ACC112 (cell line): ENCODE measurements around the gene PRR19.

Experiments
- H2AFZ ChIP-seq: fragments of 200-600 bp; sonication (generic); one replicate; pipeline ENCODE4 v1.6.0; 2017; ENCODE audit warnings: antibody characterized with exemption, low read length; ENCODE audit not compliant: unreplicated experiment
- H3K27ac ChIP-seq: fragments of 200-600 bp; sonication (generic); 2 replicates; pipeline ENCODE4 v1.5.1; 2014; ENCODE audit warnings: low read depth, mild to moderate bottlenecking, antibody characterized with exemption, low read length, moderate library complexity
- H3K27me3 ChIP-seq: fragments of 200-600 bp; sonication (generic); 2 replicates; pipeline ENCODE4 v1.6.1; 2014; ENCODE audit warnings: mild to moderate bottlenecking, antibody characterized with exemption, low read length, moderate library complexity, mixed read lengths; ENCODE audit not compliant: insufficient read depth
- H3K36me3 ChIP-seq: fragments of 200-600 bp; sonication (generic); 2 replicates; pipeline ENCODE4 v1.6.1; 2016; ENCODE audit warnings: mild to moderate bottlenecking, antibody characterized with exemption, low read length, moderate library complexity, mixed read lengths; ENCODE audit not compliant: insufficient read depth
- H3K4me1 ChIP-seq: fragments of 200-600 bp; sonication (generic); one replicate; pipeline ENCODE4 v1.6.1; 2016; ENCODE audit warnings: low read length, mixed read lengths; ENCODE audit not compliant: insufficient read depth, unreplicated experiment, control insufficient read depth
- H3K4me3 ChIP-seq: fragments of 200-600 bp; sonication (generic); 2 replicates; pipeline ENCODE4 v1.5.1; 2014; ENCODE audit warnings: mild to moderate bottlenecking, low read depth, low read length
- H3K79me2 ChIP-seq: fragments of 200-600 bp; sonication (generic); one replicate; pipeline ENCODE4 v1.6.0; 2016; ENCODE audit warnings: low read length; ENCODE audit not compliant: control insufficient read depth, unreplicated experiment, insufficient read depth

PRR19 gene

DNA sequence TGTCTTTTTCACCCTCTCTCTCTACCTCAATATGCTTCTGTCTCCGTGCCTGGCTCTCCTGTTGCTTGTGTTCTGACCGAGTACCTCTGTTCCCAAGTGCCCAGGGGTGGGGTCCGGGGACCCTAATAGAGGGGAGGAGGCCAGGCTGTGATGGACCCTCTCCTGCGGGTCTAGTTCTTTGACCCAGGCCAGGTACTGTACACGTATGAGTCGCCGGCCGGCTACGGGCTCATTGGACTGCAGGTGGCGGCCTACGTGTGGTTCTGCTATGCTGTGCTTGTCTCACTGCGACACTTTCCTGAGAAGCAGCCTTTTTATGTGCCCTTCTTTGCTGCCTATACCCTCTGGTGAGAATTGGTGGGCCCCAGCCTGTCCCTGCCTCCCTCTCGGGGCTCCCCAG is 15.6 kb downstream of the PRR19 start:
- no peaks in the 10 kb centered on the region for H3K36me3 ChIP-seq
- H3K27me3 ChIP-seq, result peaks cover 17% of the 10 kb centered on the region
- no peak overlapping the region for H3K4me3 ChIP-seq
- no peaks in the 10 kb centered on the region for H3K79me2 ChIP-seq
- no peak overlapping the region for H2AFZ ChIP-seq
- H3K27ac ChIP-seq, result no peak overlapping the region
- H3K4me1 ChIP-seq, result peaks cover 4% of the 10 kb centered on the region

GRCh38 chr19:42322305-42322704 is 20.4 kb downstream of the PRR19 start:
- no peak overlapping the region for H3K4me3 ChIP-seq
- H3K79me2 ChIP-seq, result peaks cover 4% of the 10 kb centered on the region
- H3K27ac ChIP-seq, result no peak overlapping the region
- peaks cover 22% of the 10 kb centered on the region for H3K27me3 ChIP-seq
- peaks cover under 1% of the 10 kb centered on the region for H3K4me1 ChIP-seq
- H3K36me3 ChIP-seq, result no peaks in the 10 kb centered on the region
- no peak overlapping the region for H2AFZ ChIP-seq

- no peak overlapping the region for H3K27ac ChIP-seq
- H2AFZ ChIP-seq, result no peak overlapping the region
- no peak overlapping the region for H3K4me3 ChIP-seq
- H3K27me3 ChIP-seq, result peaks cover 22% of the 10 kb centered on the region
- H3K4me1 ChIP-seq, result no peaks in the 10 kb centered on the region
- H3K36me3 ChIP-seq, result no peaks in the 10 kb centered on the region
- H3K79me2 ChIP-seq, result peaks cover 4% of the 10 kb centered on the region
Measured at GRCh38 chr19:42323473-42323851, 21.5 kb downstream of the PRR19 start.

- Histone ChIP-seq H3K36me3 (no peaks in the 10 kb centered on the region), H3K79me2 (peaks cover 4% of the 10 kb centered on the region), H3K4me3 (no peak overlapping the region), H3K27ac (no peak overlapping the region), H2AFZ (no peak overlapping the region), H3K4me1 (no peaks in the 10 kb centered on the region), H3K27me3 (peaks cover 22% of the 10 kb centered on the region)
Measured at GRCh38 chr19:42323852-42324654, 22.1 kb downstream of the PRR19 start.

DNA sequence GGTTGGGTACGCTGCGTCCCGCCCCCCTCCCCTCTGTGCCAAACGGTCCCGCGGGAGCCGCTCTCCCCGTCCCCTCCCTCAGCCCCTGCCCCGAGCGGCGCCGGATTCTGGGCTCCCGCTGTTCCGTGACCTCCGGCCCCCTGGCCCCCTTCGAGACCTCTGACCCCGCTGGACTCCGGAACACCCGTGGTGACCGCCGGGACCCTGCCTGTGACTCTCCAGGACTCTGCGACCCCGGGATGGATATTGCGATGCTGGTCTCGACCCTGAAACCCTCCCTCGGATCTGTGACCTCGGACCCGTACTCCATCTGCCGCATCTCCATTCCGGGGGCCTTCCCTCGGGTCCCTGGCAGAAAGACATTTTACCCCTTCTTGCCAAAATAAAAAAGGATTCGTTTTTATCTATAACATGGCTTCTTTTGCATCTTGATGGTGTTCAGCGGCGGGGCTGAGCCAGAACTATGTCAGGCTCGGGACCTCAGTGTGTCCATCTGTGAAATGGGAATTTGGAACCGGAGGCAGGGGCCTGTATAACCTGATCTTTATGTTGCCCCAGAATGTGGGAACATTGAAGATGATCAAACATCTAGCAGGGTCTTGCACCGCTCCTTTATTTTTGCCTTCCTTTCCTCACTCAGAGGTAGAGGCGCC is 22.8 kb downstream of the PRR19 start:
- peaks cover 4% of the 10 kb centered on the region for H3K79me2 ChIP-seq
- H2AFZ ChIP-seq, result peak overlapping the region; percentile 34
- H3K4me1 ChIP-seq, result no peaks in the 10 kb centered on the region
- H3K4me3 ChIP-seq, result peak overlapping the region; percentile 36
- H3K36me3 ChIP-seq, result no peaks in the 10 kb centered on the region
- H3K27me3 ChIP-seq, result peaks cover 22% of the 10 kb centered on the region
- no peak overlapping the region for H3K27ac ChIP-seq

- H3K27me3 ChIP-seq, result peaks cover 22% of the 10 kb centered on the region
- H3K4me1 ChIP-seq, result no peaks in the 10 kb centered on the region
- peak within 1 kb of the TSS; percentile 77 for H3K4me3 ChIP-seq
- H3K27ac ChIP-seq, result no peak within 1 kb of the TSS
- H3K36me3 ChIP-seq, result no peaks in the 10 kb centered on the region
- H3K79me2 ChIP-seq, result peaks cover 4% of the 10 kb centered on the region
- H2AFZ ChIP-seq, result peak within 1 kb of the TSS; percentile 45
Measured at GRCh38 chr19:42325308-42325895, 23.5 kb downstream of the PRR19 start, which contains the start of gene MEGF8. MEGF8 (plus strand) TSS chr19:42325635; CDS start chr19:42326244, 609 bp downstream.

GRCh38 chr19:42325896-42326771 is 24.2 kb downstream of the PRR19 start:
- Histone ChIP-seq H3K4me1 (no peaks in the 10 kb centered on the region), H3K79me2 (peaks cover 4% of the 10 kb centered on the region), H3K36me3 (no peaks in the 10 kb centered on the region), H3K27me3 (peaks cover 22% of the 10 kb centered on the region), H3K4me3 (peak overlapping the region; percentile 77), H2AFZ (peak overlapping the region; percentile 45), H3K27ac (no peak overlapping the region)

GRCh38 chr19:42326969-42327368 is 25.0 kb downstream of the PRR19 start:
- H3K4me3 ChIP-seq, result peak overlapping the region; percentile 77; the same call in 1 of the 2 replicates
- no peaks in the 10 kb centered on the region for H3K4me1 ChIP-seq
- no peak overlapping the region for H3K27ac ChIP-seq
- peaks cover 22% of the 10 kb centered on the region for H3K27me3 ChIP-seq
- H3K36me3 ChIP-seq, result no peaks in the 10 kb centered on the region
- H3K79me2 ChIP-seq, result peaks cover 4% of the 10 kb centered on the region
- H2AFZ ChIP-seq, result no peak overlapping the region

GRCh38 chr19:42327381-42327780 is 25.4 kb downstream of the PRR19 start:
- H3K4me3 ChIP-seq, result 0 out of 2 replicates have a peak overlapping the region, but pooled peaks have one; percentile 77

DNA sequence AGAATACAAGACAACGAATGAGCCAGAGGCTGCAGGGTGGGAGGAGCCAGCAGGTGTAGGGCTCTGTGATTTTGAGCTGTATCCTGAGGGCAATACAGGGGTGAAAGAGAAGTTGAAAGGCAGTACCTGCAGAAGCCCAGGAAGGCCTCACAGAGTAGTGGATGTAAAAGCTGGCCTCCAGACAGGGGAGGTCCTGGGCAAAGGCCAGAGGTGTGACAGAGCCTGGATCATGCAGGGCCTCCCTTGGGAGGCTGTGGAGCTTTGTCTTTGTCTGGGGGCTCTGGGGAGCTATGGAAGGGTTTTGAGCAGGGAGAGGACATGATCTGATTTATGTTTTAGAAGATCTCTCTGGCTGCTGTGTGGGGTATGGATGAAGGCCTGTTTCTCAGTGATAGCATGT is 26.2 kb downstream of the PRR19 start:
- Histone ChIP-seq H3K79me2 (peaks cover 4% of the 10 kb centered on the region), H2AFZ (no peak overlapping the region), H3K36me3 (no peaks in the 10 kb centered on the region), H3K27ac (no peak overlapping the region), H3K4me3 (no peak overlapping the region), H3K4me1 (no peaks in the 10 kb centered on the region), H3K27me3 (peaks cover 19% of the 10 kb centered on the region)

More at GRCh38 chr19:42327381-42327780, 25.4 kb downstream of the PRR19 start:
- peaks cover 4% of the 10 kb centered on the region for H3K79me2 ChIP-seq
- no peak overlapping the region for H3K27ac ChIP-seq
- no peaks in the 10 kb centered on the region for H3K36me3 ChIP-seq
- peaks cover 22% of the 10 kb centered on the region for H3K27me3 ChIP-seq
- H2AFZ ChIP-seq, result no peak overlapping the region
- H3K4me1 ChIP-seq, result no peaks in the 10 kb centered on the region
